Ascending aorta (tissue), 2 donors: Measurements from ENCODE around the gene RSRC1. TPM values are rescaled to one million over a fixed set of nuclear protein-coding genes. Genes with fewer than 3 reads are reported as not detected.

Experiments used
- DNase-seq, 2 donors: peaks; one replicate each; pipeline ENCODE4 v3.0.0-alpha.2; 2019; ENCODE audit warnings: low spot score in 2 of 2
- H3K27ac ChIP-seq, 2 donors: fragments of 200-600 bp; sonication (generic); one replicate each; pipeline ENCODE4 v1.5.1; 2016 to 2017; ENCODE audit warnings: mild to moderate bottlenecking in 1 of 2
- H3K27me3 ChIP-seq: fragments of 200-600 bp; sonication (generic); one replicate; pipeline ENCODE4 v1.5.1; 2017
- H3K36me3 ChIP-seq, 2 donors: fragments of 200-600 bp; sonication (generic); one replicate each; pipeline ENCODE4 v1.5.1; 2016
- H3K4me1 ChIP-seq, 2 donors: fragments of 200-600 bp; sonication (generic); one replicate each; pipeline ENCODE4 v1.5.1; 2016 to 2017; ENCODE audit warnings: mild to moderate bottlenecking in 1 of 2
- H3K4me3 ChIP-seq, 2 donors: fragments of 200-600 bp; sonication (generic); one replicate each; pipeline ENCODE4 v1.5.1; 2016 to 2017; ENCODE audit warnings: mild to moderate bottlenecking in 1 of 2
- H3K9me3 ChIP-seq, 2 donors: fragments of 200-600 bp; sonication (generic); one replicate each; pipeline ENCODE4 v1.5.1; 2016
- intact Hi-C: fragments of 100-400 bp; cut with DNase I; formaldehyde crosslinking; loops from one replicate; pipeline ENCODE4 v1.15.1; 2023
- total RNA-seq: library from RNA; depleted of rRNA; stranded (reverse); fragments of >200 nt; gene quantifications from one replicate; pipeline ENCODE4 v1.1.0, GENCODE V29; 2016
- TF ChIP-seq, protein P1 (sequence below), 3 experiments: fragments of 200-600 bp in 2 of 3; fragments of 450-650 bp in 1 of 3; sonication (generic) in 2 of 3; IDR thresholded peaks; one replicate each; pipeline ENCODE4 v1.5.1; 2016 to 2019; ENCODE audit warnings: antibody characterized with exemption in 3 of 3, mild to moderate bottlenecking in 1 of 3, moderate library complexity in 1 of 3

RSRC1 gene
- total RNA-seq, 1 donor from 2014 or later, result 28.0 TPM

DNA sequence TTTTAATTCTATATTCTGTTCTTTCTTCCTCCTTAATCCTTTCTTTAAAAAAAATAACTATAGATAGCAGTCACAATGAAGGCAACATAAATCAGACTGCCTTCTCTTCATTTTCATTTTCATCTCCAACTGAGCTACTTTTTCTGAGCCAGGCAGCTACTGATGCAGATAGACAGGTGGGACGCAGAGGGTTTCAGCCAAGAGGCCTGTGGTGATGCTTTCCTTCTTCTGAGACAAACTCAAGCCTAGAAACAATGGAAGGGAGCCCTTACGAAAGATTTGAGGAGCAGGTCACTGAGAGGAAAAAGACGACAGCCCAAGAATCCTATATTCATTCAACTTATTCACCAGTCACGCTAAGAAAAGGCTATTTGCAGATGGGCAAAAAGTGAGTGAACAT is 241.1 kb downstream of the RSRC1 start:
- Histone ChIP-seq H3K27me3 (no peaks in the 10 kb centered on the region), H3K4me1 (no peaks in the 10 kb centered on the region), H3K36me3 (no peaks in the 10 kb centered on the region), H3K4me3 (no peak overlapping the region), H3K27ac (no peak overlapping the region), H3K9me3 (peaks cover 0 to 4% of the 10 kb centered on the region in 2 donors)
- DNase-seq, result no peak
- intact Hi-C loops, result no loop called here
- TF ChIP-seq, protein P1, sequence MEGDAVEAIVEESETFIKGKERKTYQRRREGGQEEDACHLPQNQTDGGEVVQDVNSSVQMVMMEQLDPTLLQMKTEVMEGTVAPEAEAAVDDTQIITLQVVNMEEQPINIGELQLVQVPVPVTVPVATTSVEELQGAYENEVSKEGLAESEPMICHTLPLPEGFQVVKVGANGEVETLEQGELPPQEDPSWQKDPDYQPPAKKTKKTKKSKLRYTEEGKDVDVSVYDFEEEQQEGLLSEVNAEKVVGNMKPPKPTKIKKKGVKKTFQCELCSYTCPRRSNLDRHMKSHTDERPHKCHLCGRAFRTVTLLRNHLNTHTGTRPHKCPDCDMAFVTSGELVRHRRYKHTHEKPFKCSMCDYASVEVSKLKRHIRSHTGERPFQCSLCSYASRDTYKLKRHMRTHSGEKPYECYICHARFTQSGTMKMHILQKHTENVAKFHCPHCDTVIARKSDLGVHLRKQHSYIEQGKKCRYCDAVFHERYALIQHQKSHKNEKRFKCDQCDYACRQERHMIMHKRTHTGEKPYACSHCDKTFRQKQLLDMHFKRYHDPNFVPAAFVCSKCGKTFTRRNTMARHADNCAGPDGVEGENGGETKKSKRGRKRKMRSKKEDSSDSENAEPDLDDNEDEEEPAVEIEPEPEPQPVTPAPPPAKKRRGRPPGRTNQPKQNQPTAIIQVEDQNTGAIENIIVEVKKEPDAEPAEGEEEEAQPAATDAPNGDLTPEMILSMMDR (IDR thresholded peaks at IDR 0.05), result no peak

DNA sequence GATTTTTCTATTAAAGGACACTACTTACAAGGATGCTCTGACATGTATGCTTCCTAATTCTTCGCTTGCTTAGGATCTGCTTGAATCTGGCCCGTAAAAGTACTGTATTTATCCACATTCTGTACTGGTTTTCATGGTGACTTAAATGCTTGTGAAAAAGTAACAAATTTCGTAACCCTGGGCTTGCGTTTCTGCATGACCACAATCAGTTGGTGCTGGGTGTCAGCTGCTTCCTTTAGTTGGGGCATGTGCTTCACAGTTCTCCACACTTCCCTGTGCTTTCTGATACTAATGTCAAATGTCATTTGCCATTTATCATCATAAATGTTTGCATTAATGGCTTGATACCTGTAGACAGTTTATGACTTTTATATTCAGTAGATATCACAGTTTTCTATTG is 242.7 kb downstream of the RSRC1 start:
- H3K27me3 ChIP-seq, result no peaks in the 10 kb centered on the region

DNA sequence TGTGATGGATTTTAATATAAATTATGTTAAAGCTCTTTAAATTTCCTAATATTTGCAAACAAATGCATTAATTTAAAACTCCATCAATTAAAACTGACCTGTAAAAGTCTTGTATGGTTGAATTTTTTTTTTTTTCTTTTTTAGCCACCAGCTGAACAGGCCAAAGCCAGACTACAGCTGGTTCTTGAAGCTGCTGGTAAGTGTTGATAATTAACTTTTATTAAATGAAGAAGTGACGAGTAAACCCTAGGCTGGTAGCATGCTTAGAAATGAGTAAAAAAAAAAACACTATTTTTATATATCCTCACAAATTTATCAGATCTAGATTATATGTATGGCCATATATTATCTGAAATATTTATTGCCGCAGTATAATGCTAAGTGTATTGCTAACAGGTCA is 244.8 kb downstream of the RSRC1 start:
- TF ChIP-seq, protein P1 (IDR thresholded peaks at IDR 0.05), result no peak

More for the DNA sequence above, 242.7 kb downstream of the RSRC1 start:
- H3K36me3 ChIP-seq, result no peaks in the 10 kb centered on the region
- no peak overlapping the region for H3K27ac ChIP-seq
- TF ChIP-seq, protein P1 (IDR thresholded peaks at IDR 0.05), result no peak
- intact Hi-C loops, result no loop called here
- DNase-seq, result no peak
- H3K9me3 ChIP-seq, result no peaks in the 10 kb centered on the region
- no peak overlapping the region for H3K4me3 ChIP-seq
- no peaks in the 10 kb centered on the region for H3K4me1 ChIP-seq

GRCh38 chr3:158355623-158356588 is 246.0 kb downstream of the RSRC1 start:
- H3K36me3 ChIP-seq, result peaks cover 0 to 3% of the 10 kb centered on the region in 2 donors
- intact Hi-C loops, result no loop called here
- no peak for DNase-seq
- no peaks in the 10 kb centered on the region for H3K9me3 ChIP-seq
- H3K27me3 ChIP-seq, result no peaks in the 10 kb centered on the region
- TF ChIP-seq, protein P1 (IDR thresholded peaks at IDR 0.05), result no peak
- no peak overlapping the region for H3K4me3 ChIP-seq
- no peak overlapping the region for H3K27ac ChIP-seq
- no peaks in the 10 kb centered on the region for H3K4me1 ChIP-seq

More for the DNA sequence above, 244.8 kb downstream of the RSRC1 start:
- intact Hi-C loops, result no loop called here
- Histone ChIP-seq H3K27me3 (no peaks in the 10 kb centered on the region), H3K4me1 (no peaks in the 10 kb centered on the region), H3K9me3 (no peaks in the 10 kb centered on the region), H3K36me3 (peaks cover 0 to 3% of the 10 kb centered on the region in 2 donors), H3K27ac (no peak overlapping the region), H3K4me3 (no peak overlapping the region)
- DNase-seq, result no peak

DNA sequence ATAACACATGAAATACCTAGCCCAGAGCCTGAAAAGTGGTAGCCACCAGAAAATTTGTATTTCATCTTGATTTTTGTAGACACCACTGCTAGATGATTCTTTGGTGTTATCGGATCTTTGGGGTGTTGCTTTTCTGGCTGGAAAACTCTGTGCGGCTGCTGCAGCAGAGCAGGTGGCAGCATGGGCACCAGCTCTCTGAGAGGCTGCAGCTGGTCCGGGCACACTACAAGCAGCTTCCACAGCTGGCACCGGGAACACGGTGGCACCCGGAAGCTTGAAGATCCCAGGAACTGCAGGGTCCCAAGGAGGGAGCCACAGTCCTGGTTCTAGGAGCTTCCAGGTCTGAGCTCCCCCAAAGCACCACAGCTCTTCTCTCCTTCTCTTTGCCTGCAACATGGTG is 249.4 kb downstream of the RSRC1 start:
- intact Hi-C loops, result no loop called here
- TF ChIP-seq, protein P1 (IDR thresholded peaks at IDR 0.05), result no peak
- Histone ChIP-seq H3K4me1 (no peaks in the 10 kb centered on the region), H3K27ac (no peak overlapping the region), H3K4me3 (no peak overlapping the region), H3K27me3 (no peaks in the 10 kb centered on the region), H3K36me3 (peaks cover 0 to 3% of the 10 kb centered on the region in 2 donors), H3K9me3 (no peaks in the 10 kb centered on the region)
- no peak for DNase-seq
